Fibroblast of villous mesenchyme (primary cell): ENCODE results near the gene MAPKAPK3. TPM values are rescaled to one million over a fixed set of nuclear protein-coding genes. Genes with fewer than 3 reads are reported as not detected.

Source experiments
- DNase-seq: peaks from one replicate; pipeline ENCODE4 v3.0.0-alpha.2; 2010; ENCODE audit warnings: low read depth
- H3K4me3 ChIP-seq: 2 replicates; pipeline ENCODE4 v1.5.1; 2011; ENCODE audit warnings: low read depth, mild to moderate bottlenecking, low read length
- total RNA-seq: library from RNA; depleted of rRNA; stranded (reverse); fragments of >200 nt; gene quantifications from 2 replicates; pipeline ENCODE4 v1.2.3, GENCODE V29; 2012
- TF ChIP-seq, protein P1 (sequence below): IDR thresholded peaks from 2 replicates; pipeline ENCODE4 v1.5.1; 2012; ENCODE audit warnings: low read depth, mild to moderate bottlenecking, low read length; ENCODE audit not compliant: insufficient read depth

The MAPKAPK3 gene
- total RNA-seq, 1 donor: 19.0 TPM

DNA sequence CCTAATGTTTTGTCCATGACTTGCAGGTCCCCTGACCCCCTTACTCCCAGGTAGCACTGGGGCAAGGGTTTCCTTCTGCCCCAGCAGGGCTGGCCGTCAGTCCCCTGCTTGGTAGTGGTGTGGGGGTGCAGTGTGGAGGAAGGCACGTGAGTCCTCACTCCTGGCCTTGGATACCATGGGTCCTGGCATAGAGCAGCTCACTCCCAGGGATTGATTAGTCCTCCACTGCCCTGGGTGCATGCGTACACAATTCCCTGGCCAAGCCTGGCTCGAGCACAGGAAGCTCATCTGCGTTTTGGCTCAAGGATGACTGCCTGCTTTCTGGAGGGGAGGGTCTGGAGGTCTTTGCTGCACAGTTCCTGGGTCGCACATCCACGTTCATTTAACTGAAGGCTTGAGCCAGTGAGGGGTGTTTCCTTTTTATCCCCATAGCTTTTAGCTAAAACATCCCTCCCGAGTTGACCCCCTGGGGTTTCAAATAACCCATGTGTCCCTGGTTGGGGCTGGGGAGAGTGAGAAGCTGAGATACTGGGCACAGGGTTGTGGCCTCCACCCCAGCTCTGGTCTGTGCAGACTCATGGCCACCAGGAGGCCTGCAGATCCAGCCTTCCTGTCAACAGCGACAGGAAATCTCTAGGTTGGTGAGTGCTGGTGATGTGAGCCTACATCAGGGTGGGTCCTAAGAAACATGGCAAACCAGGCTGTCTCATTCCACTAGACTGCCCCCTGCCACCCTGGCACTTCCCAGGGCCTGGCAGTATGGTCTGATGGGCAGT, 36.1 kb upstream of the MAPKAPK3 start:
- H3K4me3 ChIP-seq: no peak overlapping the region
- TF ChIP-seq, protein P1, sequence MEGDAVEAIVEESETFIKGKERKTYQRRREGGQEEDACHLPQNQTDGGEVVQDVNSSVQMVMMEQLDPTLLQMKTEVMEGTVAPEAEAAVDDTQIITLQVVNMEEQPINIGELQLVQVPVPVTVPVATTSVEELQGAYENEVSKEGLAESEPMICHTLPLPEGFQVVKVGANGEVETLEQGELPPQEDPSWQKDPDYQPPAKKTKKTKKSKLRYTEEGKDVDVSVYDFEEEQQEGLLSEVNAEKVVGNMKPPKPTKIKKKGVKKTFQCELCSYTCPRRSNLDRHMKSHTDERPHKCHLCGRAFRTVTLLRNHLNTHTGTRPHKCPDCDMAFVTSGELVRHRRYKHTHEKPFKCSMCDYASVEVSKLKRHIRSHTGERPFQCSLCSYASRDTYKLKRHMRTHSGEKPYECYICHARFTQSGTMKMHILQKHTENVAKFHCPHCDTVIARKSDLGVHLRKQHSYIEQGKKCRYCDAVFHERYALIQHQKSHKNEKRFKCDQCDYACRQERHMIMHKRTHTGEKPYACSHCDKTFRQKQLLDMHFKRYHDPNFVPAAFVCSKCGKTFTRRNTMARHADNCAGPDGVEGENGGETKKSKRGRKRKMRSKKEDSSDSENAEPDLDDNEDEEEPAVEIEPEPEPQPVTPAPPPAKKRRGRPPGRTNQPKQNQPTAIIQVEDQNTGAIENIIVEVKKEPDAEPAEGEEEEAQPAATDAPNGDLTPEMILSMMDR: no peak
- DNase-seq: no peak

DNA sequence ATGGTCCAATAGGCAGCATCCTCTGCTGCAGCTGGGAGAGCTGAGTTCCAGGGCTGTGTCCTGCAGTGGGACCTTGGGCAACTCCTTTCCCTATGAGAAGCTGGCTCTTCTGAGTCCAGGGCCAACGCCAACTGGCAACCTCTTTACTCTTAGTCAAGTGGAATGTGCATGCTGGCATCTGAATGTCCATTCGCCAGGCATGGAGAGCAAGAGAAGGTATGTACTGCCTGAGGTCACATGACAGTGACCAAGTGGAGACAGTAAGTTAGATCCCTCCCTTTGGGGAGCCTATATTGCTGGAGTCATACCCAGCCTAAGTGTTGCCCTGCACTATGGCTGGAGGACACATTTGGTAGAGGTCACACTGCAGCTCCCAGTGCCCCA, 35.5 kb upstream of the MAPKAPK3 start:
- TF ChIP-seq, protein P1: no peak
- H3K4me3 ChIP-seq: no peak overlapping the region
- no peak for DNase-seq

DNA sequence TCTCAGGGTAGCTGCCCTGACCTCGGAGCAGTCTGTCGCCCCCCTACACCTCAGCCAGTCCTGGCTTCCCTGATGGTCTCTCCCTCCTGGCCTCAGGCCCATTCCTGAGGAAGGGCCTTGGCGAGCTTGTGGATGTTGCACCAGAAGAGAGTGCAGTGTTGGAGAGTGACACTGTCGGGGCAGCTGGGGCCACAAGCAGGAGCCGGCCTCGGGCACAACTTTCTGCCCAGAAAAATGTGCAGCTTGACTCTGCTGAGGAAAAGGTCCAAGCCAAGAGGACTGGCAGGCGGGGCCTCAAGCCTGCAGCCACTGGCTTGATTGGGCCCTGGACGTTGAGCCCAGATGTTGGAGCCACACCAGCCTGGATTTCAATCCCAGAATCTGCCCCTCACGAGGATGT, 34.9 kb upstream of the MAPKAPK3 start:
- TF ChIP-seq, protein P1: no peak
- no peak for DNase-seq
- no peak overlapping the region for H3K4me3 ChIP-seq

- TF ChIP-seq, protein P1: no peak
- no peak for DNase-seq
- H3K4me3 ChIP-seq: no peak overlapping the region
These were observed 33.1 kb upstream of the MAPKAPK3 start for GRCh38 chr3:50583897-50584296.

DNA sequence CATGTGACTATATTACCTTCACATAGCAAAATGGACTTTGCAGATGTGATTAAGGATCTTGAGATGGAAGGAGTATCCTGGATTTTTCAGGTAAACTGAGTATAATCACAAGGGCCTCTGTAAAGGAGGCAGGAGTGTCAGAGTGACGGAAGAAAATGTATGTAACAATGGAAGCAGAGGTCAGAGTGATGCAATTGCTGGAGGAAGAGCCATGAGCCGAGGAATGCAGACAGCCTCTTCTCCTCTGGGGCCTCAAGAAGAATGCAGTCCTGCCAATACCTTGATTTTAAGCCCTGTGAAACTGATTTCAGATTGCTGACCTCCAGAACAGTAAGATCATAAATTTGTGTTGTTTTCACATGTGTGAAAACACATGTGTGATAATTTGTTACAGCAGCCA, 32.6 kb upstream of the MAPKAPK3 start:
- TF ChIP-seq, protein P1: no peak

DNA sequence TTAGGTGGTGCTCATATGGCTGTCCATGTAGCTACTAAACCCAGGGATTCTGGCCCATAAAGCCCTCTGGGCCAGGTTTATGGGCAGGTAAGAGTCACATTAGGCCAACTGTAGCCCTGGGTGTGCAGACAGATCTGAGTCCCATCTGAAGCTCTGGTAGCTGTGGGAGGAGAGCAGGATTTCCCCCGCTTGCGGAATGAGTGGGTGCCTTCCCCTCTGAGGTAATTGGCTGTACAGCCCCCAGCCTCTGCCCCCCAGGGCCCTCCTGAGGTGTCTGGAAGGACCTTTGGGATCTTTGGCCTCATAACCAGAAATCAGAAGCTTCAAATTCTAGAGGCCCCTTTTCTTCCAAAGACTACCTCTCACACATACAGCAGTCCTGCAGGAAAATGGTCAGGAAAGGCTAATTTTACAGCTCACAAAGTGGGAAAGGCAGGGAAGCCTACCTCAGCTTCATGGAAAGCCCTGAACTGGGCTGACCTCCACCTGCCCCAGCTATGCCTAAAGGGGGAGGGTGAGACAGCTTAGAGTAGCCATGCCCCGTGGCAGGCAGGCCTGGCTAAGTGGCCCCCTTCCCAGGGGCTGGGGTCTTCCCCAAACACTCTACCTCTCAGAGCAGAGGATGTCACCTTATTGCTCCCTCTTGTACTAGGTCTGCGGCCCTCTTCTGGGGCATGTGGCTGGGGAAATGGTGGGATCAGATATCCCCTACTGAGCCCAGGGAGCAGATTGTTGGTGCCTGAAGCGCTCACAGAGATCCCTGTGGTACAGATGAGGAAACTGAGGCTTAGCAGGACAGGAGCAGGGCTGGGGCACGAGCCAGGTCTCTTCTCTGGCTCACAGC, 30.8 kb upstream of the MAPKAPK3 start:
- TF ChIP-seq, protein P1: no peak
- no peak overlapping the region for H3K4me3 ChIP-seq
- no peak for DNase-seq

More for the DNA sequence above, 32.6 kb upstream of the MAPKAPK3 start:
- no peak overlapping the region for H3K4me3 ChIP-seq
- no peak for DNase-seq
